GM19372 (cell line): ENCODE data around the gene DCST2.

ENCODE experiments used
- ATAC-seq: cut with Tn5 transposase; IDR thresholded peaks from one replicate; pipeline ENCODE4 v1.9.1; 2021; ENCODE audit warnings: mild to moderate bottlenecking, low read depth, moderate library complexity; ENCODE audit not compliant: unreplicated experiment

Gene DCST2

GRCh38 chr1:155012776-155013602, 20.6 kb downstream of the DCST2 start:
- ATAC-seq = no peak

GRCh38 chr1:155012026-155012546, 21.5 kb downstream of the DCST2 start:
- ATAC-seq = no peak

GRCh38 chr1:155011437-155012025, 22.1 kb downstream of the DCST2 start:
- ATAC-seq = no peak

- no peak for ATAC-seq
Observed at GRCh38 chr1:155011004-155011416, 22.6 kb downstream of the DCST2 start.

- ATAC-seq = no peak
Observed at GRCh38 chr1:155010211-155010918, 23.2 kb downstream of the DCST2 start.

- ATAC-seq = no peak
Observed at GRCh38 chr1:155009742-155010141, 23.8 kb downstream of the DCST2 start.

- no peak for ATAC-seq
Observed at GRCh38 chr1:155009221-155009711, 24.3 kb downstream of the DCST2 start.

- ATAC-seq = no peak
Observed at GRCh38 chr1:155008015-155008941, 25.3 kb downstream of the DCST2 start.

- no peak for ATAC-seq
Observed at GRCh38 chr1:155007251-155007828, 26.2 kb downstream of the DCST2 start.

GRCh38 chr1:155006601-155007101, 26.9 kb downstream of the DCST2 start:
- ATAC-seq = no peak

- ATAC-seq = no peak
Observed at GRCh38 chr1:155005076-155006011, 28.2 kb downstream of the DCST2 start.

GRCh38 chr1:155004352-155005075, 29.1 kb downstream of the DCST2 start:
- no peak for ATAC-seq

- ATAC-seq = no peak
Observed at GRCh38 chr1:155003766-155004351, 29.7 kb downstream of the DCST2 start.

GRCh38 chr1:155003227-155003765, 30.3 kb downstream of the DCST2 start:
- ATAC-seq = no peak

- peak; percentile 2 for ATAC-seq
Observed at GRCh38 chr1:155002464-155003226, 30.9 kb downstream of the DCST2 start, which contains the start of gene ZBTB7B. ZBTB7B (plus strand) TSS chr1:155002802; CDS start chr1:155014661, 11,859 bp downstream.
